ENCODE results near the gene FXYD6.

FXYD6 gene

GRCh38 chr11:117910941-117911655 lies 34.6 kb upstream of the FXYD6 start:
- no peak for FAIRE-seq
- no peak for TF ChIP-seq CTCF (IDR thresholded peaks at IDR 0.05; ENCODE audit: insufficient read depth, missing control alignments)
- DNase-seq (ENCODE audit: insufficient read length, low spot score), result no peak

- TF ChIP-seq CTCF (IDR thresholded peaks at IDR 0.05; ENCODE audit: insufficient read depth, missing control alignments), result no peak
- FAIRE-seq (no peak), DNase-seq (ENCODE audit: insufficient read length, low spot score) (no peak)
These were observed 34.1 kb upstream of the FXYD6 start for GRCh38 chr11:117910525-117910924.

GRCh38 chr11:117909611-117910382 lies 33.3 kb upstream of the FXYD6 start:
- DNase-seq (ENCODE audit: insufficient read length, low spot score) (no peak), FAIRE-seq (no peak)
- TF ChIP-seq CTCF (IDR thresholded peaks at IDR 0.05; ENCODE audit: insufficient read depth, missing control alignments), result no peak

GRCh38 chr11:117908959-117909610 lies 32.6 kb upstream of the FXYD6 start:
- no peak for TF ChIP-seq CTCF (IDR thresholded peaks at IDR 0.05; ENCODE audit: insufficient read depth, missing control alignments)
- DNase-seq (ENCODE audit: insufficient read length, low spot score), result no peak
- FAIRE-seq, result no peak

- no peak for DNase-seq (ENCODE audit: insufficient read length, low spot score)
- TF ChIP-seq CTCF (IDR thresholded peaks at IDR 0.05; ENCODE audit: insufficient read depth, missing control alignments), result no peak
These were observed 31.8 kb upstream of the FXYD6 start for GRCh38 chr11:117908109-117908895.

GRCh38 chr11:117907276-117908108 lies 31.0 kb upstream of the FXYD6 start:
- DNase-seq (ENCODE audit: insufficient read length, low spot score) (no peak), FAIRE-seq (no peak)
- no peak for TF ChIP-seq CTCF (IDR thresholded peaks at IDR 0.05; ENCODE audit: insufficient read depth, missing control alignments)

More at GRCh38 chr11:117908109-117908895, 31.8 kb upstream of the FXYD6 start:
- no peak for FAIRE-seq
